WTC11 (cell line): ENCODE data around the gene LARP7. TPM values are rescaled to one million over a fixed set of nuclear protein-coding genes. Genes with fewer than 3 reads are reported as not detected.
"Not testable (repeated sequence)": the region's sequence is repeated elsewhere in the genome, so short reads cannot be mapped to it uniquely, and the experiment has no call there.

ENCODE experiments used
- ATAC-seq: fragments of 200-7000 bp; cut with Tn5 transposase; 2 replicates; pipeline ENCODE4 v1.10.0; 2021; ENCODE audit warnings: mild to moderate bottlenecking, moderate library complexity
- CTCF ChIA-PET: fragments of 300-600 bp; sonication (Branson Sonifier 250); formaldehyde crosslinking; loops from one replicate; lab custom pipeline; 2021; ENCODE audit warnings: antibody characterized with exemption; lab: Charles Lee
- POLR2A ChIA-PET: fragments of 350-600 bp; sonication (Branson Sonifier 250); formaldehyde crosslinking; loops from one replicate; lab custom pipeline; 2021; ENCODE audit warnings: antibody characterized with exemption; lab: Charles Lee
- DNase-seq: peaks from one replicate; pipeline ENCODE4 v3.0.0; 2021; ENCODE audit warnings: low spot score
- H3K27ac Mint-ChIP-seq: 2 replicates; pipeline ENCODE4 v1.8.0; 2021; ENCODE audit warnings: mixed read lengths
- H3K27me3 Mint-ChIP-seq: 2 replicates; pipeline ENCODE4 v1.8.0; 2021; ENCODE audit warnings: low read depth, mild to moderate bottlenecking, moderate library complexity, mixed read lengths
- H3K36me3 Mint-ChIP-seq: 2 replicates; pipeline ENCODE4 v1.8.0; 2021; ENCODE audit warnings: mixed read lengths
- H3K4me1 Mint-ChIP-seq: 2 replicates; pipeline ENCODE4 v1.8.0; 2022; ENCODE audit warnings: mixed read lengths
- H3K4me3 Mint-ChIP-seq: 2 replicates; pipeline ENCODE4 v1.8.0; 2021; ENCODE audit warnings: mild to moderate bottlenecking, moderate library complexity, mixed read lengths
- H3K9me3 Mint-ChIP-seq: 2 replicates; pipeline ENCODE4 v1.8.0; 2021; ENCODE audit warnings: mixed read lengths
- CREB1 ChIP-seq: sonication (generic); formaldehyde crosslinking; IDR thresholded peaks from 2 replicates; pipeline ENCODE4 v1.8.0; 2023; ENCODE audit warnings: mild to moderate bottlenecking, missing genetic modification reagents
- CREM ChIP-seq: sonication (generic); formaldehyde crosslinking; IDR thresholded peaks from 2 replicates; pipeline ENCODE4 v1.8.1; 2022; ENCODE audit warnings: mild to moderate bottlenecking, missing genetic modification reagents, moderate library complexity
- ERG ChIP-seq: fragments of 250-450 bp; sonication (Bioruptor Pico); IDR thresholded peaks from 2 replicates; pipeline ENCODE4 v1.8.0; 2021; ENCODE audit warnings: mild to moderate bottlenecking
- ETV6 ChIP-seq: sonication (generic); formaldehyde crosslinking; IDR thresholded peaks from 2 replicates; pipeline ENCODE4 v1.8.1; 2022; ENCODE audit warnings: mild to moderate bottlenecking, missing genetic modification reagents
- FOXP1 ChIP-seq: sonication (generic); formaldehyde crosslinking; IDR thresholded peaks from 2 replicates; pipeline ENCODE4 v1.8.0; 2022; ENCODE audit warnings: missing genetic modification reagents, mild to moderate bottlenecking, moderate library complexity, borderline replicate concordance
- FOXP4 ChIP-seq: sonication (generic); formaldehyde crosslinking; IDR thresholded peaks from 2 replicates; pipeline ENCODE4 v1.8.0; 2022; ENCODE audit warnings: mild to moderate bottlenecking, missing genetic modification reagents
- JAZF1 ChIP-seq: fragments of 250-450 bp; sonication (Bioruptor Pico); IDR thresholded peaks from 2 replicates; pipeline ENCODE4 v1.9.0; 2021; ENCODE audit warnings: moderate library complexity, mild to moderate bottlenecking, inconsistent platforms
- NR3C1 ChIP-seq: sonication (generic); formaldehyde crosslinking; conservative IDR thresholded peaks from 2 replicates; pipeline ENCODE4 v1.8.1; 2023; ENCODE audit warnings: low read depth, mild to moderate bottlenecking, missing genetic modification reagents
- PRRX2 ChIP-seq: fragments of 250-450 bp; sonication (Bioruptor Pico); IDR thresholded peaks from 2 replicates; pipeline ENCODE4 v1.8.0; 2021; ENCODE audit warnings: mild to moderate bottlenecking
- SP1 ChIP-seq: sonication (generic); formaldehyde crosslinking; conservative IDR thresholded peaks from 2 replicates; pipeline ENCODE4 v1.8.1; 2022; ENCODE audit warnings: missing genetic modification reagents
- USF1 ChIP-seq: sonication (generic); formaldehyde crosslinking; IDR thresholded peaks from 2 replicates; pipeline ENCODE4 v1.8.0; 2022; ENCODE audit warnings: mild to moderate bottlenecking, missing genetic modification reagents
- USF2 ChIP-seq: sonication (generic); formaldehyde crosslinking; IDR thresholded peaks from 2 replicates; pipeline ENCODE4 v1.8.1; 2023; ENCODE audit warnings: mild to moderate bottlenecking, missing genetic modification reagents, moderate library complexity
- ZNF121 ChIP-seq: sonication (generic); formaldehyde crosslinking; IDR thresholded peaks from 2 replicates; pipeline ENCODE4 v1.8.0; 2023; ENCODE audit warnings: missing genetic modification reagents
- ZNF281 ChIP-seq: sonication (generic); formaldehyde crosslinking; IDR thresholded peaks from 2 replicates; pipeline ENCODE4 v1.8.0; 2023; ENCODE audit warnings: mild to moderate bottlenecking, missing genetic modification reagents
- ZNF423 ChIP-seq: fragments of 250-450 bp; sonication (Bioruptor Pico); IDR thresholded peaks from 2 replicates; pipeline ENCODE4 v2.1.2; 2022; ENCODE audit warnings: mild to moderate bottlenecking, moderate library complexity
- total RNA-seq: library from RNA; stranded (reverse); gene quantifications from 3 replicates; pipeline ENCODE4 v1.2.3, GENCODE V29; 2021
- TF ChIP-seq, protein P1 (sequence below): sonication (generic); formaldehyde crosslinking; IDR thresholded peaks from 2 replicates; pipeline ENCODE4 v1.8.1; 2023; ENCODE audit warnings: mild to moderate bottlenecking, missing genetic modification reagents
- TF ChIP-seq, protein P2 (sequence below): sonication (generic); formaldehyde crosslinking; IDR thresholded peaks from 2 replicates; pipeline ENCODE4 v1.8.1; 2022; ENCODE audit warnings: mild to moderate bottlenecking, moderate library complexity, missing genetic modification reagents
- TF ChIP-seq, protein P3 (sequence below): fragments of 250-450 bp; sonication (Bioruptor Pico); IDR thresholded peaks from 2 replicates; pipeline ENCODE4 v1.9.0; 2021; ENCODE audit warnings: mild to moderate bottlenecking, borderline replicate concordance

LARP7 gene
- total RNA-seq, 1 experiment from 2014 or later: 46.2 TPM

DNA sequence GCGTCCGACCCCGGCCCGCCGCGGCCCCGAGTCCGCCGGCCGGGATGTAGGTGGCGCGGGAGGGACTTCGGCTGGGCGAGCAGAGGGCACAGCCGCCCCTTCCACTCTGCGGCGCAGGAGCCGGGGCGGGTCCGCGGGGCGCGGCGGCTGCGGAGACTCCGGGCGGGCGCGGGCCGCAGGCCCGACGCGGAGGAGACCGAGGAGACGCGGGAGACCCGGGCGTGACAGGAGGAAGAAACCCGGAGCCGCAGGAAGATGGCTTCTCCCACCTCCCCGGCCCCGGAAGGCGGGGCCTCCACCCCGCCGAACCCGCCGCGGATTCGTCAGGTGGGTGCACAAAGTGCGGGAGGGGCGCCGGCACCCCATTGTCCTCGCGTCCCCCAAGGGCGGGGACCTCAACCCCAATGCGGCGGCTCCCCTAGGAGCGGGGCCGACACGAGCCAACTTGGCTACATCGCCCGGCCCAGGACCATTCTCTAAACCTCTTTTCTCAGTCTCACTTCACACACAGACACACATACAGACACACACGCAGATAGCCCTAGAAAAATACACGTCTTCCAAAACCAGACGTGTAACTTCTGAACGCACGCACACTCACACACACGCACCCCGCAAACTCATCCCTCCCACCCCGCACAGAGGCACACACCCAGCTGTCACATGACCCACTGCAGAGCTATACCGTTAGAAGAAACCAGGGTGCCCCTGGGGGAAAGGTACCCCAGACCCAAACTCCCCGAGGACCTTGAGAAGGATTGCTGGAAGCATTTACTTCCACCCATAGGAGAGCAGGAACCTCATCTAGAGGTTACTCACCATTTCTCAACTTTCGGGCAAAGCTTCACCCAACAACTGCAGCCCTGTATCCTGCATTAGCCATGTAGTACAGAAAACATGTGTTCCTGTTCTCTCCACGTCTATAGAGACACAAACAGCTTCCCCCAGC, 69.2 kb downstream of the LARP7 start:
- ChIA-PET CTCF (interaction anchor here (1.2 to 3.2 kb wide), 2 partner anchors 57 to 60 kb away, joined by 4 to 25 read pairs; no protein-coding TSS in a partner anchor), POLR2A (interaction anchor here (0.7 to 3.7 kb wide), 7 partner anchors 13 to 61 kb away, joined by 4 to 35 read pairs (median 5); no protein-coding TSS in a partner anchor)
- H3K9me3 Mint-ChIP-seq, H3K36me3 Mint-ChIP-seq: not testable (repeated sequence)
- DNase-seq: peak; percentile 63
- TF ChIP-seq USF2 (CRISPR knock-in tag) (peak; percentile 86), FOXP1 (CRISPR knock-in tag) (peak; percentile 23; the same call in 1 of the 2 replicates), USF1 (peak; percentile 85), SP1 (CRISPR knock-in tag) (peak; percentile 57; the same call in 1 of the 2 replicates), CREB1 (CRISPR knock-in tag) (0 out of 2 replicates have a peak, but pooled peaks have one; percentile 64), ZNF423 (CRISPR knock-in tag) (peak; percentile 88), ERG (CRISPR knock-in tag) (0 out of 2 replicates have a peak, but pooled peaks have one; percentile 15), PRRX2 (CRISPR knock-in tag) (peak; percentile 18; the same call in 1 of the 2 replicates)
- TF ChIP-seq, protein P1, sequence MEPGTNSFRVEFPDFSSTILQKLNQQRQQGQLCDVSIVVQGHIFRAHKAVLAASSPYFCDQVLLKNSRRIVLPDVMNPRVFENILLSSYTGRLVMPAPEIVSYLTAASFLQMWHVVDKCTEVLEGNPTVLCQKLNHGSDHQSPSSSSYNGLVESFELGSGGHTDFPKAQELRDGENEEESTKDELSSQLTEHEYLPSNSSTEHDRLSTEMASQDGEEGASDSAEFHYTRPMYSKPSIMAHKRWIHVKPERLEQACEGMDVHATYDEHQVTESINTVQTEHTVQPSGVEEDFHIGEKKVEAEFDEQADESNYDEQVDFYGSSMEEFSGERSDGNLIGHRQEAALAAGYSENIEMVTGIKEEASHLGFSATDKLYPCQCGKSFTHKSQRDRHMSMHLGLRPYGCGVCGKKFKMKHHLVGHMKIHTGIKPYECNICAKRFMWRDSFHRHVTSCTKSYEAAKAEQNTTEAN (CRISPR knock-in tag): peak; percentile 89; the same call in 1 of the 2 replicates
- TF ChIP-seq, all 79 proteins: peak for 9; not testable (repeated sequence) for 70
- peak overlapping the region; percentile 98 for H3K4me3 Mint-ChIP-seq
- H3K4me1 Mint-ChIP-seq: peaks cover 47% of the 10 kb centered on the region
- H3K27ac Mint-ChIP-seq: peak overlapping the region; percentile 99
- H3K27me3 Mint-ChIP-seq: not testable (repeated sequence)
- ATAC-seq: peak; percentile 60

DNA sequence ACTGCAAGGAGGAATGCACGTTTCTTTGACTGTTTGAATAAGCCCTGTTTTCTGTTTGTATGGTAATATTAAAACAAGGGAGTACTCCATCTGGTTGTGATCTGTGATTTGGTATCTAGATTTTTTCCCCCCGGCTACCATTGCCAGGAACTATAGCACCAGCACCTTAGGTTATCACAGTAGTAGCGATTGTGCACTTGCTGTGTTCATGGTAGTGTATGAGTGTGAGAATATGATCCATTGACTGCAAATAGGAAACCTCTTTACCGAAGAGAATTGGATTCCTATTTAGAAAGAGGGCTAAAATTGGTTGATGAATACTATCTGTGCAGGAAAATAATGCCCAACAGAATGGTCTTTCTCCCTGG, 69.9 kb downstream of the LARP7 start:
- peak overlapping the region; percentile 98 for H3K4me3 Mint-ChIP-seq
- H3K27me3 Mint-ChIP-seq: no peaks in the 10 kb centered on the region; the same call in 1 of the 2 replicates
- no peak for DNase-seq
- no peaks in the 10 kb centered on the region for H3K9me3 Mint-ChIP-seq
- POLR2A ChIA-PET: interaction anchor here (0.8 to 3.7 kb wide), 5 partner anchors 41 to 61 kb away, joined by 4 to 35 read pairs (median 5); no protein-coding TSS in a partner anchor
- ATAC-seq: no peak
- CTCF ChIA-PET: interaction anchor here (3.2 kb wide), 1 partner anchor 59 kb away, joined by 25 read pairs; no protein-coding TSS in a partner anchor
- peaks cover 45% of the 10 kb centered on the region for H3K4me1 Mint-ChIP-seq
- H3K36me3 Mint-ChIP-seq: no peaks in the 10 kb centered on the region
- H3K27ac Mint-ChIP-seq: peak overlapping the region; percentile 99
- no peak for TF ChIP-seq NR3C1
- TF ChIP-seq JAZF1: no peak
- TF ChIP-seq, protein P2, sequence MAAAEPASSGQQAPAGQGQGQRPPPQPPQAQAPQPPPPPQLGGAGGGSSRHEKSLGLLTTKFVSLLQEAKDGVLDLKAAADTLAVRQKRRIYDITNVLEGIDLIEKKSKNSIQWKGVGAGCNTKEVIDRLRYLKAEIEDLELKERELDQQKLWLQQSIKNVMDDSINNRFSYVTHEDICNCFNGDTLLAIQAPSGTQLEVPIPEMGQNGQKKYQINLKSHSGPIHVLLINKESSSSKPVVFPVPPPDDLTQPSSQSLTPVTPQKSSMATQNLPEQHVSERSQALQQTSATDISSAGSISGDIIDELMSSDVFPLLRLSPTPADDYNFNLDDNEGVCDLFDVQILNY (CRISPR knock-in tag): no peak
- TF ChIP-seq ZNF121 (CRISPR knock-in tag): no peak
- TF ChIP-seq FOXP4: no peak
- TF ChIP-seq, protein P3, sequence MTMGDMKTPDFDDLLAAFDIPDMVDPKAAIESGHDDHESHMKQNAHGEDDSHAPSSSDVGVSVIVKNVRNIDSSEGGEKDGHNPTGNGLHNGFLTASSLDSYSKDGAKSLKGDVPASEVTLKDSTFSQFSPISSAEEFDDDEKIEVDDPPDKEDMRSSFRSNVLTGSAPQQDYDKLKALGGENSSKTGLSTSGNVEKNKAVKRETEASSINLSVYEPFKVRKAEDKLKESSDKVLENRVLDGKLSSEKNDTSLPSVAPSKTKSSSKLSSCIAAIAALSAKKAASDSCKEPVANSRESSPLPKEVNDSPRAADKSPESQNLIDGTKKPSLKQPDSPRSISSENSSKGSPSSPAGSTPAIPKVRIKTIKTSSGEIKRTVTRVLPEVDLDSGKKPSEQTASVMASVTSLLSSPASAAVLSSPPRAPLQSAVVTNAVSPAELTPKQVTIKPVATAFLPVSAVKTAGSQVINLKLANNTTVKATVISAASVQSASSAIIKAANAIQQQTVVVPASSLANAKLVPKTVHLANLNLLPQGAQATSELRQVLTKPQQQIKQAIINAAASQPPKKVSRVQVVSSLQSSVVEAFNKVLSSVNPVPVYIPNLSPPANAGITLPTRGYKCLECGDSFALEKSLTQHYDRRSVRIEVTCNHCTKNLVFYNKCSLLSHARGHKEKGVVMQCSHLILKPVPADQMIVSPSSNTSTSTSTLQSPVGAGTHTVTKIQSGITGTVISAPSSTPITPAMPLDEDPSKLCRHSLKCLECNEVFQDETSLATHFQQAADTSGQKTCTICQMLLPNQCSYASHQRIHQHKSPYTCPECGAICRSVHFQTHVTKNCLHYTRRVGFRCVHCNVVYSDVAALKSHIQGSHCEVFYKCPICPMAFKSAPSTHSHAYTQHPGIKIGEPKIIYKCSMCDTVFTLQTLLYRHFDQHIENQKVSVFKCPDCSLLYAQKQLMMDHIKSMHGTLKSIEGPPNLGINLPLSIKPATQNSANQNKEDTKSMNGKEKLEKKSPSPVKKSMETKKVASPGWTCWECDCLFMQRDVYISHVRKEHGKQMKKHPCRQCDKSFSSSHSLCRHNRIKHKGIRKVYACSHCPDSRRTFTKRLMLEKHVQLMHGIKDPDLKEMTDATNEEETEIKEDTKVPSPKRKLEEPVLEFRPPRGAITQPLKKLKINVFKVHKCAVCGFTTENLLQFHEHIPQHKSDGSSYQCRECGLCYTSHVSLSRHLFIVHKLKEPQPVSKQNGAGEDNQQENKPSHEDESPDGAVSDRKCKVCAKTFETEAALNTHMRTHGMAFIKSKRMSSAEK (CRISPR knock-in tag): no peak
- no peak for TF ChIP-seq CREM (CRISPR knock-in tag)
- TF ChIP-seq ZNF281 (CRISPR knock-in tag): no peak
- TF ChIP-seq ETV6: no peak
